Activated CD8-positive, alpha-beta memory T cell treated with anti-CD3 and anti-CD28 coated beads for 48 hours (primary cell): Measurements from ENCODE around the gene CHST2.
"Not testable (repeated sequence)": the region's sequence is repeated elsewhere in the genome, so short reads cannot be mapped to it uniquely, and the experiment has no call there.

Experiments
- DNase-seq, 3 experiments: peaks; one replicate each; pipeline ENCODE4 v3.0.0-alpha.2; 2020; ENCODE audit warnings: low read depth in 2 of 3, low spot score in 2 of 3

CHST2 gene

DNA sequence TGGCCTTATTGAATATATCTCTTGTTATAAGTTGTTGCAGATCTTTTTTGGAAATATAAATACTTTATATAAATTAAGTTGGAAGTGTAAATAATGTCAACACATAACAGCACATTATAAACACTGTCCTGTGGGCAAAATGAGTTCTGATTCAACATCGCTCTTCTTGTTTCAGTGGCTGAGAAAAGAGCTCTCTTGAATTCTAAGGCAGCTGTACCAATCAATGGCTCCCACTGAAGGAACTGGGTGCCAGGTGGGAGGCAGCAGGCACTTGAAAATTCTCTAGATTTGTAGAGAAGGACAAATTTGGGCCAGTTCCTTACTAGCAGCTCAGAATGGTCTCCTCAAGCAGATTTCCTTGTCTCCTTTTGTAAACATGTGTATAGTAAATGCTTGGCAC lies 45.6 kb downstream of the CHST2 start:
- DNase-seq: no peak

GRCh38 chr3:143165612-143166285 lies 46.2 kb downstream of the CHST2 start:
- DNase-seq: not testable (repeated sequence)

DNA sequence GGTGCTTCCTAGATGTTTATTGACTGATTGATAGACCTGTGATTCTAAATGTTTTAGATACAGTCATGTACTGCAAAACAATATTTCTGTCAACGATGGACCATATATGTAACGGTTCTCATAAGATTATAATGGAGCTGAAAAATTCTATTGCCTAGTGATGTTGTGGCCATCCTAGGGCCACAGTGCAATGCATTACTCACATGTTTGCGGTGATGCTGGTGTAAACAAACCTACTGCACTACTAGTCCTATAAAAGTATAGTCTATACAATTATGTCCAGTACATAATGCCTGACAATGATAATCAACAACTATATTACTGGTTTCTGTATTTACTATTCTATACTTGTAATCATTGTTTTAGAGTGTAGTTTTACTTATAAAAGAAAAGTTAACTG lies 46.8 kb downstream of the CHST2 start:
- no peak for DNase-seq

- DNase-seq: no peak
Measured at GRCh38 chr3:143167969-143168854, 48.6 kb downstream of the CHST2 start.

- no peak for DNase-seq
Measured at GRCh38 chr3:143168855-143169192, 49.3 kb downstream of the CHST2 start.

DNA sequence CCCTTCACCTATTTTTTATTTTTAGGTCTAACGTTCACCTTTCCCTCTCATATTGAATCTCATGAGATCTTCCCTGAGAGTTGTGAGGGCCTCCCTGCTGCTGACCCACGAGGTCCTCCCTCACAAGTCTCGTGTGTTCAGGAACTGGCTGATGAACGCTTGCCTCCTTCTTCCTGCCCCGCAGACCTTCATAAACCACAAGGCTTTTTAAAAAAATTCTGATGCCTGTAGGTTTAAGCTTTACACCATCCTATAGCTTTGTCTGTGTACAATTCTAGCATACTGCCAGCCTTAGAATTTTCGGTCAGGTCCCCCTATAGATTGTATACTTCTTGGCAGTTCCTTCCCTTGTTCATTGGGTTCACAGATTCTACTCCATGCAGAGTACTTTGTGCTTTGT lies 50.5 kb downstream of the CHST2 start:
- DNase-seq: no peak

- DNase-seq: no peak
Measured at GRCh38 chr3:143170676-143171075, 51.1 kb downstream of the CHST2 start.

GRCh38 chr3:143171141-143171980 lies 51.8 kb downstream of the CHST2 start:
- DNase-seq: no peak

DNA sequence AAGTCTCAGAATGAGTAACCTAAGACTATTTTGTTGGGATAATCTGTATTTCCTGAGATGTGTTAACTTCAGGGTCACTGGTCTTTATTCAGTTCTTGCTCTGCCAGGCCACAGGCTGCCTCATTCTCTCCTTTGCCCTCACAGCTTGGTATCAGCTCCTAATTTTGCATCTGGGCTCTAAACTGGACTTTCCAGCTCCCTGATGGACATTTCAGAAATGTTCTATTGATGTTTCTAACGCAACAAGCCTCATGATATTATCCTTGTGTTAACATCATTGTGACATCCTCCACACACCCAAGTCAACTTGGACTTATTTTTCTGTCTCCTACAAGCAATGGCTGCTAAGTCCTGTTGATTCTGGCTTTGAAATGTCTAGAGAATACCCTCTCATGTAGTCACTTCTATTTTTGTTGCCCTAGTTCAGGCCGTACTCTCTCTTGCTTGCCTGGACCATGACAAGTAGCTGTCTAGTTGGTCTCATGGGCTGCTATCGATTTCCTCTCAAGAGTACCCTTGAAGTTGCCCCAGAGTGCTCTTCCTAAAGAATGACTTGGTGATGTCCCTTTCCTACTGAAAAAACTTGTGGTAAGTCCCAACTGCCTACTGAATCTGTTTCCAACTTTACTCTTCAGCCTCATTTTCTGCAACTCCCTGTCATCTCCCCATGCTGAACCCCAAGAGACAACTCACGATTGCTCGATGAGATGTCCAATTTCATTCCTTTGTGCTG lies 52.7 kb downstream of the CHST2 start:
- no peak for DNase-seq

- DNase-seq: no peak
Measured at GRCh38 chr3:143172795-143173145, 53.2 kb downstream of the CHST2 start.

DNA sequence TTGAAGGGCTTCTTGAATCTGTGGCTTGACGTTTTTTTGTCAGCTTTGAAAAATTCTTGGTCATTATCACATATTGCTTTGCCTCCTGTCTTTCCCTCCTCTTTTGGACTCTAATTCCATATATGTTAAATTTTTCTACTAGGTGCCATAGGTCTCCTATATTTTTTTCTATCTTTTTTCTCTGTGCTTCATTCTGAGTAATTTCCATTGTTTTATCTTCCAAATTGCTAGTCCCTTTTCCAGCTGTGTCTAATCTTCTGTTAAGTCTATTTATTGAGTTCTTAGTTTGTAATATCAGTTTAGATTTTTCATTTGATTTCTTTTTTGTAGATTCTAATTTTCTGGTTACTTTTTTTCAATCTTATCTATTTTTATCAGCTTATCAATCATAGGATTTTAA lies 53.7 kb downstream of the CHST2 start:
- no peak for DNase-seq
